DOHH2 (cell line): ENCODE measurements around the gene MED25.

Experiments
- H3F3A ChIP-seq: fragments of 200-600 bp; sonication (generic), shearing (Covaris generic); 2 replicates; pipeline ENCODE4 v1.6.0; 2016; ENCODE audit warnings: antibody characterized with exemption, mild to moderate bottlenecking; ENCODE audit not compliant: control insufficient read depth, insufficient read depth
- H3K27ac ChIP-seq: fragments of 200-600 bp; sonication (generic); 2 replicates; pipeline ENCODE4 v1.5.1; 2014; ENCODE audit warnings: low read depth, mild to moderate bottlenecking, low read length, moderate library complexity
- H3K27me3 ChIP-seq: fragments of 200-600 bp; sonication (generic); 2 replicates; pipeline ENCODE4 v1.6.1; 2014; ENCODE audit warnings: mild to moderate bottlenecking, low read length, mixed read lengths; ENCODE audit not compliant: control insufficient read depth
- H3K36me3 ChIP-seq: fragments of 200-600 bp; sonication (generic); 2 replicates; pipeline ENCODE4 v1.6.1; 2014; ENCODE audit warnings: mild to moderate bottlenecking, low read length, moderate library complexity, mixed read lengths; ENCODE audit not compliant: control insufficient read depth
- H3K4me1 ChIP-seq: fragments of 200-600 bp; sonication (generic); 2 replicates; pipeline ENCODE4 v1.6.1; 2014; ENCODE audit warnings: mild to moderate bottlenecking, low read length, mixed read lengths; ENCODE audit not compliant: control insufficient read depth
- H3K4me2 ChIP-seq: fragments of 200-600 bp; sonication (generic); 2 replicates; pipeline ENCODE4 v1.6.0; 2014; ENCODE audit warnings: mild to moderate bottlenecking, low read length, moderate library complexity
- H3K4me3 ChIP-seq: fragments of 200-600 bp; sonication (generic); 2 replicates; pipeline ENCODE4 v1.5.1; 2014; ENCODE audit warnings: mild to moderate bottlenecking, low read length, mixed read lengths
- H3K79me2 ChIP-seq: fragments of 200-600 bp; sonication (generic); 2 replicates; pipeline ENCODE4 v1.6.1; 2014; ENCODE audit warnings: mild to moderate bottlenecking, low read length, mixed read lengths; ENCODE audit not compliant: control insufficient read depth
- H3K9me2 ChIP-seq: fragments of 200-600 bp; sonication (generic); replicated peaks from 2 replicates; pipeline ENCODE4 v1.6.1; 2014; ENCODE audit warnings: mild to moderate bottlenecking, low read length, mixed read lengths; ENCODE audit not compliant: control insufficient read depth
- H3K9me3 ChIP-seq: fragments of 200-600 bp; sonication (generic); 2 replicates; pipeline ENCODE4 v1.6.1; 2014; ENCODE audit warnings: antibody characterized with exemption, low read length, mixed read lengths; ENCODE audit not compliant: control insufficient read depth, insufficient read depth
- H4K20me1 ChIP-seq: fragments of 200-600 bp; sonication (generic); 2 replicates; pipeline ENCODE4 v1.6.0; 2014; ENCODE audit warnings: low read depth, mild to moderate bottlenecking, antibody characterized with exemption, low read length, moderate library complexity; ENCODE audit not compliant: control insufficient read depth, insufficient read depth
- EZH2phosphoT487 ChIP-seq: fragments of 200-600 bp; sonication (generic); IDR thresholded peaks from 2 replicates; pipeline ENCODE4 v1.6.1; 2017; ENCODE audit warnings: borderline replicate concordance, mild to moderate bottlenecking, antibody characterized with exemption, low read length, moderate library complexity, mixed read lengths
- TF ChIP-seq, protein P1 (sequence below): fragments of 200-600 bp; sonication (generic); IDR thresholded peaks from one replicate; pipeline ENCODE4 v1.5.1; 2014; ENCODE audit warnings: antibody characterized with exemption, mild to moderate bottlenecking, low read depth, low read length; ENCODE audit not compliant: poor library complexity, severe bottlenecking

Gene MED25

DNA sequence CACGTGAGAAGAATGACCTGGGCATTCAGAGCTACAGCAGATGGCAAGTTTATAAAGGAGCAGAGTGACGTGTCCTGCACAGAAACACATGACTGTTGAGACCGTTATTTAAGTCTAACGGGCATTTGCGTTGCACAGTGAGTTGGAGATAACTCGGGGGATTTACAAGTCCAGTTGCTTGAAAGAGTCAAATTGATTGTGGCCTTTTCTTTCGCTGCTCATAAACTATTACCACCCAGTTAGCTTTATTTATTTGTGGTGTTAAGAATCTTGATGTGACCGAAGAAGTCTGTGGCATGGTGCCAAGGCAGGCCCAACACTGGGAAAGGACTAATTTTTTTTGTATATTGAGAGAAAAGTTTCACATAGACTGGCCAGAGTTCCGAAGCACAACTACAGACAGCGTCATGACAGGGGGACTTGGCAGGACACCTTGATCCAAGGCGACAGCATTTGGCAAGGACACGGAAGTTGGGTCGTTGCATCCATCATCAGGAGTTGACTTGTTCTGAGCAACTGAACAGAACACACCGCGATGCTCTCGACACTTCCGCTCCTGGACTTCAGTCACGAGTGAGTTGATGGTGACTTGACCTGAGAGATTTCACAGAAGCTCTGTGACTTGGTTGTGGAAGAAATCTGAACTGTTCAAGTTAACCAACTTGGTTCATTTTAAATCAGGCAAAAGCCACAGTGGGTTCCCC lies 20.9 kb downstream of the MED25 start:
- H3K4me2 ChIP-seq: no peak overlapping the region
- no peak overlapping the region for H3K27ac ChIP-seq
- TF ChIP-seq, protein P1, sequence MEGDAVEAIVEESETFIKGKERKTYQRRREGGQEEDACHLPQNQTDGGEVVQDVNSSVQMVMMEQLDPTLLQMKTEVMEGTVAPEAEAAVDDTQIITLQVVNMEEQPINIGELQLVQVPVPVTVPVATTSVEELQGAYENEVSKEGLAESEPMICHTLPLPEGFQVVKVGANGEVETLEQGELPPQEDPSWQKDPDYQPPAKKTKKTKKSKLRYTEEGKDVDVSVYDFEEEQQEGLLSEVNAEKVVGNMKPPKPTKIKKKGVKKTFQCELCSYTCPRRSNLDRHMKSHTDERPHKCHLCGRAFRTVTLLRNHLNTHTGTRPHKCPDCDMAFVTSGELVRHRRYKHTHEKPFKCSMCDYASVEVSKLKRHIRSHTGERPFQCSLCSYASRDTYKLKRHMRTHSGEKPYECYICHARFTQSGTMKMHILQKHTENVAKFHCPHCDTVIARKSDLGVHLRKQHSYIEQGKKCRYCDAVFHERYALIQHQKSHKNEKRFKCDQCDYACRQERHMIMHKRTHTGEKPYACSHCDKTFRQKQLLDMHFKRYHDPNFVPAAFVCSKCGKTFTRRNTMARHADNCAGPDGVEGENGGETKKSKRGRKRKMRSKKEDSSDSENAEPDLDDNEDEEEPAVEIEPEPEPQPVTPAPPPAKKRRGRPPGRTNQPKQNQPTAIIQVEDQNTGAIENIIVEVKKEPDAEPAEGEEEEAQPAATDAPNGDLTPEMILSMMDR: no peak
- no peak for TF ChIP-seq EZH2phosphoT487
- no peaks in the 10 kb centered on the region for H3K9me3 ChIP-seq
- H3F3A ChIP-seq: peaks cover 20% of the 10 kb centered on the region
- no peaks in the 10 kb centered on the region for H3K9me2 ChIP-seq
- no peak overlapping the region for H3K4me3 ChIP-seq
- peaks cover 72% of the 10 kb centered on the region for H3K36me3 ChIP-seq
- H3K79me2 ChIP-seq: no peaks in the 10 kb centered on the region; the same call in 1 of the 2 replicates
- H3K4me1 ChIP-seq: peaks cover 24% of the 10 kb centered on the region
- H3K27me3 ChIP-seq: no peaks in the 10 kb centered on the region
- 0 out of 2 replicates have a peak, but pooled peaks cover 2% of the 10 kb centered on the region for H4K20me1 ChIP-seq

DNA sequence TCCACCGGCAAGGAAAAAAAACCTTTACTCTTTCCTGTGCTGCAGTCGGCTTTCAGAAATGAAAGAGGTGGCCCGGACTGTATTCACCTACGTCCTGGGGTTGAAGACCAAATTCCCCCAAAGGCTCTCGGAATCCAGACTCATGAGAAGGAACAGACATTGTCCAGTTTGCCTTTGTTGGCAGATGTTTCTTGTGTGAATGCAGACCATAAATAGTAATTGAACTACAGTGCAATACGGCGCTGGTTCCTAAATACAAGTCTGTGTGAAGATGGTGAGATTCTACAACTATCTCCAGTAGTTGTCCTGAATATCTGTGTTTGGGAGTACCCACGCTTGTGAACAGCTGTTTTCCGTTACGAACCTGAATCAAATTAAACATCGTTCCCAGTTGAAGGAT lies 21.6 kb downstream of the MED25 start:
- H4K20me1 ChIP-seq: 0 out of 2 replicates have a peak, but pooled peaks cover 2% of the 10 kb centered on the region
- H3K4me3 ChIP-seq: no peak overlapping the region
- H3K9me3 ChIP-seq: no peaks in the 10 kb centered on the region
- TF ChIP-seq EZH2phosphoT487: no peak
- TF ChIP-seq, protein P1: no peak
- H3F3A ChIP-seq: peaks cover 21% of the 10 kb centered on the region
- peaks cover 31% of the 10 kb centered on the region for H3K4me1 ChIP-seq
- peaks cover 65% of the 10 kb centered on the region for H3K36me3 ChIP-seq
- H3K79me2 ChIP-seq: no peaks in the 10 kb centered on the region; the same call in 1 of the 2 replicates
- H3K27me3 ChIP-seq: no peaks in the 10 kb centered on the region
- H3K4me2 ChIP-seq: no peak overlapping the region
- no peak overlapping the region for H3K27ac ChIP-seq
- no peaks in the 10 kb centered on the region for H3K9me2 ChIP-seq

DNA sequence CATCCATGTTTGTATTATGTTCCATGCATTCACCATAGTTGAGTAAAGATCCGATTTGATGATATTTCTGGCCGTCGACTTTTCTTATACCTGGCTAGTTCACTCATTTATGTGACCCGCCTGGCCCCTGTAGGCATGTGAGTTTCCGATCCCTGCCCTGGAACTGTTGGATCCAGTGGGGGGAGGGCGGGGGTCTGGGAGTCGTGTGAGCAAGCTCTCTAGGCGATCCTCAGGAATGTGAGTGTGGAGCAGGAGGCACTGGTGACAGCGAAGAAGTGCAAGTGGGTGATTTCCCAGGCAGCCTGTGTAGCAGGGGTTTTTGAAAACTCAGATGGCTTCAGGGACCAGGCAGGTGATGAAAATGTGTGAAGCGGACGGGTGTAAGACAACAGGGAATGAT lies 22.2 kb downstream of the MED25 start:
- 0 out of 2 replicates have a peak, but pooled peaks cover 2% of the 10 kb centered on the region for H4K20me1 ChIP-seq
- H3K79me2 ChIP-seq: no peaks in the 10 kb centered on the region; the same call in 1 of the 2 replicates
- H3K4me1 ChIP-seq: peaks cover 37% of the 10 kb centered on the region
- no peak overlapping the region for H3K27ac ChIP-seq
- no peak for TF ChIP-seq EZH2phosphoT487
- TF ChIP-seq, protein P1: no peak
- H3K27me3 ChIP-seq: no peaks in the 10 kb centered on the region
- no peaks in the 10 kb centered on the region for H3K9me2 ChIP-seq
- peaks cover 59% of the 10 kb centered on the region for H3K36me3 ChIP-seq
- H3K4me2 ChIP-seq: no peak overlapping the region
- no peak overlapping the region for H3K4me3 ChIP-seq
- no peaks in the 10 kb centered on the region for H3K9me3 ChIP-seq
- peaks cover 23% of the 10 kb centered on the region for H3F3A ChIP-seq
